Measurements from ENCODE around the gene GFPT2. TPM values are rescaled to one million over a fixed set of nuclear protein-coding genes. Genes with fewer than 3 reads are reported as not detected.
A peak's percentile ranks its signal among the peaks of the same experiment; 100 is the strongest.

The GFPT2 gene
- total RNA-seq, 1 donor, result 28.9 TPM

GRCh38 chr5:180352116-180353047, 754 bp downstream of the GFPT2 start:
- TF ChIP-seq, protein P1, sequence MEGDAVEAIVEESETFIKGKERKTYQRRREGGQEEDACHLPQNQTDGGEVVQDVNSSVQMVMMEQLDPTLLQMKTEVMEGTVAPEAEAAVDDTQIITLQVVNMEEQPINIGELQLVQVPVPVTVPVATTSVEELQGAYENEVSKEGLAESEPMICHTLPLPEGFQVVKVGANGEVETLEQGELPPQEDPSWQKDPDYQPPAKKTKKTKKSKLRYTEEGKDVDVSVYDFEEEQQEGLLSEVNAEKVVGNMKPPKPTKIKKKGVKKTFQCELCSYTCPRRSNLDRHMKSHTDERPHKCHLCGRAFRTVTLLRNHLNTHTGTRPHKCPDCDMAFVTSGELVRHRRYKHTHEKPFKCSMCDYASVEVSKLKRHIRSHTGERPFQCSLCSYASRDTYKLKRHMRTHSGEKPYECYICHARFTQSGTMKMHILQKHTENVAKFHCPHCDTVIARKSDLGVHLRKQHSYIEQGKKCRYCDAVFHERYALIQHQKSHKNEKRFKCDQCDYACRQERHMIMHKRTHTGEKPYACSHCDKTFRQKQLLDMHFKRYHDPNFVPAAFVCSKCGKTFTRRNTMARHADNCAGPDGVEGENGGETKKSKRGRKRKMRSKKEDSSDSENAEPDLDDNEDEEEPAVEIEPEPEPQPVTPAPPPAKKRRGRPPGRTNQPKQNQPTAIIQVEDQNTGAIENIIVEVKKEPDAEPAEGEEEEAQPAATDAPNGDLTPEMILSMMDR (IDR thresholded peaks at IDR 0.05; ENCODE audit: insufficient read depth, low read depth, low read length), result no peak
- peak overlapping the region; percentile 76 for H3K4me3 ChIP-seq (ENCODE audit: low read depth, low read length)
- peak; percentile 55 for DNase-seq (ENCODE audit: low read depth)

GRCh38 chr5:180350711-180351465, 2.2 kb downstream of the GFPT2 start:
- TF ChIP-seq, protein P1 (IDR thresholded peaks at IDR 0.05; ENCODE audit: insufficient read depth, low read depth, low read length), result no peak
- DNase-seq (ENCODE audit: low read depth), result peak; percentile 31
- H3K4me3 ChIP-seq (ENCODE audit: low read depth, low read length), result peak overlapping the region; percentile 76

GRCh38 chr5:180350296-180350695, 2.8 kb downstream of the GFPT2 start:
- H3K4me3 ChIP-seq (ENCODE audit: low read depth, low read length), result peak overlapping the region; percentile 10
- DNase-seq (ENCODE audit: low read depth), result no peak
- TF ChIP-seq, protein P1 (IDR thresholded peaks at IDR 0.05; ENCODE audit: insufficient read depth, low read depth, low read length), result no peak

DNA sequence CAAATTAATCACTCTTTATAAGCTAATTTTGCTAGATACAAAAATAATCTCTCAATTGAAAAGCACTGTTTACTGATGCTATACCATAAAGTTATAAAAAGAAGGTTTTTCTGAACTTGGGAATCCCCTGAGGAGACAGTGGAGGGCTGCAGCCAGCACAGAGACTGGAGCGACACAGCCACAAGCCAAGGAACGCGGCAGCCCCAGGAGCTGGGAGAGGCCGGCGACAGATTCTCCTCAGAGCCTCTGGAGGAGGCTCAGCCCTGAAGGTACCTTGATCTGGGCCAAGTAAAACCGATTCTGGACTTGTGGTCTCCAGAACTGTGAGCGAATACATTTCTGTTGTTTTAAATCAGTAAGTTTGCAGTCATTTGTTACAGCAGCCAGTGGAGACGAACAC, 3.7 kb downstream of the GFPT2 start:
- no peak for DNase-seq (ENCODE audit: low read depth)
- TF ChIP-seq, protein P1 (IDR thresholded peaks at IDR 0.05; ENCODE audit: insufficient read depth, low read depth, low read length), result no peak
- H3K4me3 ChIP-seq (ENCODE audit: low read depth, low read length), result no peak overlapping the region

GRCh38 chr5:180348336-180348735, 4.8 kb downstream of the GFPT2 start:
- H3K4me3 ChIP-seq (ENCODE audit: low read depth, low read length), result no peak overlapping the region
- TF ChIP-seq, protein P1 (IDR thresholded peaks at IDR 0.05; ENCODE audit: insufficient read depth, low read depth, low read length), result no peak
- no peak for DNase-seq (ENCODE audit: low read depth)

DNA sequence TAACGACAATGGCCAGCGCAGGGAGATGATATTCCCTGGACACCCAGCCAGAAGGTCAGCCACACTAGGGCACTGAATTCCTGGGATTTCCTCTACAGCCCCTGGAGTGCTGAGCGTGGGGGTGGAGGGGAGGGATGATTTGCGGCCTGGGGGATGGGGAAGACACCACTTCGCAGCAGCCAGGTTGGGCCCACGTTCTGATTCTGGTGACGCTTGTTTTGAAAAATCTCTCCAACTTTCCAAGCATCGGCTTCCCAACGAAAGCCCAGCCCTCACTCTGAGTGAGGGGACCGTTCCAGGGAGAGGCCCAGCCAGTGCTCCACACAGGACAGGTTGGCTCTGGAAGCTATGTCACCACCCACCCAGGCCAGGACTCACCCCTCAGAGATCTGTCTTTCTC, 5.4 kb downstream of the GFPT2 start:
- TF ChIP-seq, protein P1 (IDR thresholded peaks at IDR 0.05; ENCODE audit: insufficient read depth, low read depth, low read length), result no peak
- H3K4me3 ChIP-seq (ENCODE audit: low read depth, low read length), result no peak overlapping the region
- no peak for DNase-seq (ENCODE audit: low read depth)
